OCI-LY3 (cell line): ENCODE results near the gene CACNA1I.

Source experiments
- H2AFZ ChIP-seq: fragments of 200-600, 300-600 bp; shearing (Covaris generic); 2 replicates; pipeline ENCODE4 v1.6.0; 2014; ENCODE audit warnings: antibody characterized with exemption, low read depth, low read length
- H3K27ac ChIP-seq: fragments of 200-600, 300-600 bp; sonication (generic); 2 replicates; pipeline ENCODE4 v1.5.1; 2014; ENCODE audit warnings: mild to moderate bottlenecking, low read length, moderate library complexity, mixed read lengths
- H3K27me3 ChIP-seq: fragments of 200-600, 300-600 bp; sonication (generic); 2 replicates; pipeline ENCODE4 v1.6.1; 2014; ENCODE audit warnings: low read depth, low read length, mixed read lengths
- H3K36me3 ChIP-seq: fragments of 200-600, 300-600 bp; sonication (generic); replicated peaks from 2 replicates; pipeline ENCODE3; 2014; ENCODE audit warnings: low read depth, low read length, mixed read lengths
- H3K4me1 ChIP-seq: fragments of 300-600, 200-600 bp; sonication (generic); 2 replicates; pipeline ENCODE4 v1.6.1; 2014; ENCODE audit warnings: low read length, mixed read lengths
- H3K4me2 ChIP-seq: fragments of 200-600, 300-600 bp; sonication (generic); 2 replicates; pipeline ENCODE4 v1.6.1; 2014; ENCODE audit warnings: low read length, mixed read lengths
- H3K4me3 ChIP-seq: fragments of 300-600, 200-600 bp; sonication (generic); 2 replicates; pipeline ENCODE4 v1.5.1; 2014; ENCODE audit warnings: antibody characterized with exemption, mild to moderate bottlenecking, low read length, moderate library complexity
- H3K79me2 ChIP-seq: fragments of 300-600, 200-600 bp; shearing (Covaris generic); 2 replicates; pipeline ENCODE4 v1.6.1; 2014; ENCODE audit warnings: mild to moderate bottlenecking, low read length, mixed read lengths
- H3K9ac ChIP-seq: fragments of 300-600, 200-600 bp; shearing (Covaris generic); 2 replicates; pipeline ENCODE4 v1.6.0; 2014; ENCODE audit warnings: mild to moderate bottlenecking, low read length, moderate library complexity
- H3K9me3 ChIP-seq: fragments of 200-600, 300-600 bp; shearing (Covaris generic); 2 replicates; pipeline ENCODE4 v1.6.1; 2014; ENCODE audit warnings: low read length, mixed read lengths; ENCODE audit not compliant: insufficient read depth
- H4K20me1 ChIP-seq: fragments of 200-600, 300-600 bp; sonication (generic); 2 replicates; pipeline ENCODE4 v1.6.1; 2016; ENCODE audit warnings: low read length, mixed read lengths; ENCODE audit not compliant: insufficient read depth
- CTCF ChIP-seq: fragments of 200-600, 300-600 bp; sonication (generic); IDR thresholded peaks from 2 replicates; pipeline ENCODE4 v1.5.1; 2014; ENCODE audit warnings: antibody characterized with exemption, low read length, low read depth
- EZH2phosphoT487 ChIP-seq: fragments of 200-600 bp; shearing (Covaris generic); IDR thresholded peaks from 2 replicates; pipeline ENCODE4 v1.6.1; 2018; ENCODE audit warnings: antibody characterized with exemption, mixed run types, low read depth

The CACNA1I gene

GRCh38 chr22:39647836-39648629 is 77.5 kb downstream of the CACNA1I start:
- H3K36me3 ChIP-seq, result no peaks in the 10 kb centered on the region
- no peaks in the 10 kb centered on the region for H4K20me1 ChIP-seq
- no peak overlapping the region for H2AFZ ChIP-seq
- H3K9ac ChIP-seq, result no peak overlapping the region
- TF ChIP-seq CTCF, result no peak
- no peak for TF ChIP-seq EZH2phosphoT487
- H3K4me2 ChIP-seq, result no peak overlapping the region
- H3K9me3 ChIP-seq, result no peaks in the 10 kb centered on the region
- no peaks in the 10 kb centered on the region for H3K79me2 ChIP-seq
- no peak overlapping the region for H3K4me3 ChIP-seq
- H3K27me3 ChIP-seq, result peaks cover 5% of the 10 kb centered on the region
- no peaks in the 10 kb centered on the region for H3K4me1 ChIP-seq
- no peak overlapping the region for H3K27ac ChIP-seq

- TF ChIP-seq EZH2phosphoT487 (no peak), CTCF (no peak)
- no peak overlapping the region for H3K4me3 ChIP-seq
- no peaks in the 10 kb centered on the region for H3K79me2 ChIP-seq
- H3K9me3 ChIP-seq, result no peaks in the 10 kb centered on the region
- no peak overlapping the region for H2AFZ ChIP-seq
- H3K27me3 ChIP-seq, result no peaks in the 10 kb centered on the region; the same call in 1 of the 2 replicates
- no peaks in the 10 kb centered on the region for H3K4me1 ChIP-seq
- no peak overlapping the region for H3K27ac ChIP-seq
- no peaks in the 10 kb centered on the region for H4K20me1 ChIP-seq
- H3K4me2 ChIP-seq, result no peak overlapping the region
- no peak overlapping the region for H3K9ac ChIP-seq
- no peaks in the 10 kb centered on the region for H3K36me3 ChIP-seq
Measured at GRCh38 chr22:39648630-39648950, 78.0 kb downstream of the CACNA1I start.

GRCh38 chr22:39649500-39650089 is 79.0 kb downstream of the CACNA1I start:
- Histone ChIP-seq H3K79me2 (no peaks in the 10 kb centered on the region), H3K4me1 (no peaks in the 10 kb centered on the region), H3K4me2 (no peak overlapping the region), H3K9me3 (no peaks in the 10 kb centered on the region), H2AFZ (no peak overlapping the region), H4K20me1 (no peaks in the 10 kb centered on the region), H3K36me3 (no peaks in the 10 kb centered on the region), H3K27me3 (no peaks in the 10 kb centered on the region), H3K4me3 (no peak overlapping the region), H3K27ac (no peak overlapping the region), H3K9ac (no peak overlapping the region)
- TF ChIP-seq EZH2phosphoT487 (no peak), CTCF (no peak)

- Histone ChIP-seq H3K27ac (no peak overlapping the region), H3K27me3 (peaks cover 4% of the 10 kb centered on the region; the same call in 1 of the 2 replicates), H3K36me3 (no peaks in the 10 kb centered on the region)
Measured at GRCh38 chr22:39651053-39651996, 80.8 kb downstream of the CACNA1I start.

More at GRCh38 chr22:39651053-39651996, 80.8 kb downstream of the CACNA1I start:
- Histone ChIP-seq H3K4me1 (no peaks in the 10 kb centered on the region), H3K9ac (no peak overlapping the region), H3K9me3 (no peaks in the 10 kb centered on the region), H3K4me2 (no peak overlapping the region), H3K79me2 (no peaks in the 10 kb centered on the region), H3K4me3 (no peak overlapping the region), H2AFZ (no peak overlapping the region), H4K20me1 (no peaks in the 10 kb centered on the region)
- TF ChIP-seq EZH2phosphoT487 (no peak), CTCF (no peak)
